Glutamatergic neuron (in vitro differentiated cells): ENCODE results near the gene REN. TPM values are rescaled to one million over a fixed set of nuclear protein-coding genes. Genes with fewer than 3 reads are reported as not detected.

ENCODE experiments used
- DNase-seq: peaks from one replicate; pipeline ENCODE4 v3.0.0; 2022
- H3K27ac Mint-ChIP-seq: one replicate; pipeline ENCODE4 v1.8.0; 2020; ENCODE audit warnings: mild to moderate bottlenecking, mixed read lengths, inconsistent platforms; ENCODE audit not compliant: unreplicated experiment
- H3K27me3 Mint-ChIP-seq: one replicate; pipeline ENCODE4 v1.8.0; 2020; ENCODE audit warnings: mild to moderate bottlenecking, moderate library complexity, mixed read lengths, inconsistent platforms; ENCODE audit not compliant: unreplicated experiment
- H3K36me3 Mint-ChIP-seq: one replicate; pipeline ENCODE4 v1.8.0; 2020; ENCODE audit warnings: mild to moderate bottlenecking, mixed read lengths, inconsistent platforms; ENCODE audit not compliant: unreplicated experiment
- H3K4me1 Mint-ChIP-seq: one replicate; pipeline ENCODE4 v1.8.0; 2020; ENCODE audit warnings: mild to moderate bottlenecking, low read depth, mixed read lengths, inconsistent platforms; ENCODE audit not compliant: unreplicated experiment
- H3K4me3 Mint-ChIP-seq: one replicate; pipeline ENCODE4 v1.8.0; 2020; ENCODE audit warnings: mild to moderate bottlenecking, mixed read lengths, inconsistent platforms; ENCODE audit not compliant: unreplicated experiment
- H3K9me3 Mint-ChIP-seq: one replicate; pipeline ENCODE4 v1.8.0; 2020; ENCODE audit warnings: mild to moderate bottlenecking, moderate library complexity, mixed read lengths, inconsistent platforms; ENCODE audit not compliant: unreplicated experiment
- total RNA-seq: library from RNA; stranded (reverse); fragmentation: NEBNext Ultra II Directional; extraction: Animal tissue kit (Norgen Biotek cat#: 25700); gene quantifications from one replicate; pipeline ENCODE4 v1.2.1, GENCODE V29; 2021; ENCODE audit not compliant: unreplicated experiment
- TF ChIP-seq, protein P1 (sequence below): fragments of 200-600 bp; sonication (generic); IDR thresholded peaks from one replicate; pipeline ENCODE4 v1.5.0; 2021; ENCODE audit not compliant: partially characterized antibody, unreplicated experiment

The REN gene
- total RNA-seq, 1 donor from 2014 or later, result not detected

DNA sequence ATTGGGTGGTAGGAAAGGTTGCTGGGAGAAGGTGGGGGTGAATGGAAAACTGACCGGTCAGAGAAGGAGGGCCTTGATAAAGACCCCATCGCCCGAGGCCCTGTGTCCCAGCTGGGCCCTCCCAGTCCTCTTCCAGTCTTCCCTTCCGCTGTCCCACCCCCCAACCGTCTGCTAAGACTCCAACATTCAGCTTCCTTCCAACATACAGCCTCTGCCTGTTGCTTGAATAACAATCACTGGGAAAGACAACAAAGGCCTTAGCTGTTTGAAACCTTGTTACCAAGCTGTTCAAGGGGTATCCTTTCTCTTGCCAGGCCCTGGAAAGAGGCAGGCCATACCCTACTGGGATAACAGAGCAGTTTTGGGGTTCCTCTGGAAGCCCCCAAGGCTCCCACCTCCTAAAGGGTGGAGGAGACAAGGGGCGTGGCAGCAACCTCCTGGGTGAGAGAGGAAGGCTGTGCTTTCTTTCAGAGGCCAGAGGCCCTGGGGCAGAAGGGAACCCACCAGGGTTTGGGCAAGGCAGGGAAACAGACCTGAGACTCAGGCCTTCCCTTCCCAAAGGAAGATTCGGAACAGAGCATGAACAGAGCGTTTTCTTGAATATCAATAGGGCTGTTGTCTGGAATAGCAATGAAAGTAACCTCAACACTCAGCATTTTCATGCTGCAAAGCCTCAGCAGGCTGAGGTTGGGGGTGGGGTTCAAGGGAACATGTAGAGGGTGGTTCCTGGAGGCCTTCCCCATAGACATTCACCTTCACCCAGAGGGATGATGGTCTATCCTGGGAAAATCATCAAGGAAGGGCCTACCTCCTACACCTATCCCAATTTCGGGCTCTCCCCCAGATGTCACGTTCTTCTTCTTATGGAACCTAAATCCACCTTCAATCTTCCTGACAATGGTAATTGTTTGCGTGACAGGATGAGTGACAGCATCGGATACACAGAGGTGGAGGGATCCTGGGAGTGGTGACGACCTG is 18.4 kb downstream of the REN start:
- peaks cover 1% of the 10 kb centered on the region for H3K9me3 Mint-ChIP-seq
- TF ChIP-seq, protein P1, sequence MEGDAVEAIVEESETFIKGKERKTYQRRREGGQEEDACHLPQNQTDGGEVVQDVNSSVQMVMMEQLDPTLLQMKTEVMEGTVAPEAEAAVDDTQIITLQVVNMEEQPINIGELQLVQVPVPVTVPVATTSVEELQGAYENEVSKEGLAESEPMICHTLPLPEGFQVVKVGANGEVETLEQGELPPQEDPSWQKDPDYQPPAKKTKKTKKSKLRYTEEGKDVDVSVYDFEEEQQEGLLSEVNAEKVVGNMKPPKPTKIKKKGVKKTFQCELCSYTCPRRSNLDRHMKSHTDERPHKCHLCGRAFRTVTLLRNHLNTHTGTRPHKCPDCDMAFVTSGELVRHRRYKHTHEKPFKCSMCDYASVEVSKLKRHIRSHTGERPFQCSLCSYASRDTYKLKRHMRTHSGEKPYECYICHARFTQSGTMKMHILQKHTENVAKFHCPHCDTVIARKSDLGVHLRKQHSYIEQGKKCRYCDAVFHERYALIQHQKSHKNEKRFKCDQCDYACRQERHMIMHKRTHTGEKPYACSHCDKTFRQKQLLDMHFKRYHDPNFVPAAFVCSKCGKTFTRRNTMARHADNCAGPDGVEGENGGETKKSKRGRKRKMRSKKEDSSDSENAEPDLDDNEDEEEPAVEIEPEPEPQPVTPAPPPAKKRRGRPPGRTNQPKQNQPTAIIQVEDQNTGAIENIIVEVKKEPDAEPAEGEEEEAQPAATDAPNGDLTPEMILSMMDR, result no peak
- no peak overlapping the region for H3K4me3 Mint-ChIP-seq
- H3K4me1 Mint-ChIP-seq, result no peaks in the 10 kb centered on the region
- H3K27me3 Mint-ChIP-seq, result peaks cover 19% of the 10 kb centered on the region
- no peak for DNase-seq
- H3K27ac Mint-ChIP-seq, result no peak overlapping the region
- no peaks in the 10 kb centered on the region for H3K36me3 Mint-ChIP-seq

DNA sequence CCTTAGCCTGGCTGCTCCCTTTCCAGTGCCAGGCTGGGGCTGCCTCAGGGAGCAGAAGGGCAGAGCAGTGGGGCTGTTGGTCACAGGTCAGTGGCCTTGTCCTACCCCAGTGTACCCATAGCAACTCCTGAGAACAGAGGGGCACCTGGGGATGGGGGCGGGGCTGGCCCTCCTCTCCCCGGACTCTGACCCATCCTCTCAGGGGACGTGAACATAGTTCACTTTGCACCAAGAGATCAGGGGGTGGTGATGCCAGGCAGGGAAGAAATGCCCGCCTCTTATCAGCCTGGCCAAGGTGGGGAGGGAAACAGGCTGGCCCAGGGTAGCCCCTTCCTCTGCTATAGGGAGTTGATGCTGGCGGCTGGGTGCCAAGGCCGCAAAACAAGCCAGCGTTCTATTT is 19.2 kb downstream of the REN start:
- H3K4me1 Mint-ChIP-seq, result no peaks in the 10 kb centered on the region
- no peak overlapping the region for H3K4me3 Mint-ChIP-seq

DNA sequence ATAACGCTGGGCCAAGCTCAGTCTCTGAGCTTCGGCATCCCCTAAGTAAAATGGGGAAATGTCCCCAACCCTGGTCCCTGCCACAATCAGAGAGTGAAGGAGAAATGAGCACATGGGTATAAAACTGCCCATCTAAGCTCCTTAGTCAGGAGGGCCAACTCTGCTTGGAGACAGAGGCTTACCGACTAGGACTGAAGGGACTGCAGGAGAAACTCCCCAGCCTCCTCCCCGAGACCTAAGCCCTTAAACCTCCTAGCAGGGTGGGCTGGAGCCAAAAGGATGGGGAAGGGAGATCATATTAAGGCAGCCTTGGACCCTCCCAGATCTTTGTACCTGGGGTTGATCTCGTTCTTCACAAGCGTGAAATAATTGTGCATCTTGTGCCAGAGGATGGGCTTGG is 19.8 kb downstream of the REN start:
- TF ChIP-seq, protein P1, result no peak
- Mint-ChIP-seq H3K4me3 (no peak overlapping the region), H3K36me3 (no peaks in the 10 kb centered on the region), H3K27me3 (peaks cover 19% of the 10 kb centered on the region), H3K27ac (no peak overlapping the region), H3K9me3 (peaks cover 1% of the 10 kb centered on the region), H3K4me1 (no peaks in the 10 kb centered on the region)
- DNase-seq, result no peak

More for the DNA sequence above, 19.2 kb downstream of the REN start:
- Mint-ChIP-seq H3K9me3 (peaks cover 1% of the 10 kb centered on the region), H3K36me3 (no peaks in the 10 kb centered on the region), H3K27ac (no peak overlapping the region), H3K27me3 (peaks cover 19% of the 10 kb centered on the region)
- TF ChIP-seq, protein P1, result no peak
- DNase-seq, result no peak

DNA sequence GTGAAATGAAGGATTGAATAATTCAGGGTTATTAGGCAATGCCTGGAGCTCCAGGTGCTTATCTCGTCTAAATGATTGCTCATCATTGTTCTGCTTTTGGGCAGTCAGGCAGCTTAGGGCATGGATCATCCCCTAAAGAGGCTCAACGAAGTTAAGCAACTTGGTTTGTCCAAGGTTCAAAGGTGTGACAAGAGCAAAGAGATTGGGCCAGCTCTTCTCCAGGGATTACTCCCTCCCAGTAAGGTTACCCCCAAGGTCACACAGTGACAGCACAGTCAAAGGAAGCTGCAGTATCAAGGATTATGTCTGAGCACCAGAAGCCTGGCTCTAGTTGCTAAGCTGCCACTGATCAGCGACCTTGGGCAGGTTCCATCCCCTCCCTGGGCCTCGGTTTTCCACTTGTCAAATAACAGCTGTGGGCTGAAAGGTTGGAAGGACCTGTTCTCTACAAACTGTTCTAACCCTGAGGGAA is 21.1 kb downstream of the REN start:
- peaks cover 14% of the 10 kb centered on the region for H3K27me3 Mint-ChIP-seq
- TF ChIP-seq, protein P1, result no peak
- no peak overlapping the region for H3K4me3 Mint-ChIP-seq

More for the DNA sequence above, 21.1 kb downstream of the REN start:
- H3K9me3 Mint-ChIP-seq, result peaks cover 1% of the 10 kb centered on the region
- no peak for DNase-seq
- H3K4me1 Mint-ChIP-seq, result no peaks in the 10 kb centered on the region
- no peak overlapping the region for H3K27ac Mint-ChIP-seq
- no peaks in the 10 kb centered on the region for H3K36me3 Mint-ChIP-seq
